Measurements from ENCODE around the gene FHIT. TPM values are rescaled to one million over a fixed set of nuclear protein-coding genes. Genes with fewer than 3 reads are reported as not detected.

The FHIT gene
- total and polyA plus RNA-seq, 2 experiments from 2014 or later: 9.7 to 16.2 TPM

DNA sequence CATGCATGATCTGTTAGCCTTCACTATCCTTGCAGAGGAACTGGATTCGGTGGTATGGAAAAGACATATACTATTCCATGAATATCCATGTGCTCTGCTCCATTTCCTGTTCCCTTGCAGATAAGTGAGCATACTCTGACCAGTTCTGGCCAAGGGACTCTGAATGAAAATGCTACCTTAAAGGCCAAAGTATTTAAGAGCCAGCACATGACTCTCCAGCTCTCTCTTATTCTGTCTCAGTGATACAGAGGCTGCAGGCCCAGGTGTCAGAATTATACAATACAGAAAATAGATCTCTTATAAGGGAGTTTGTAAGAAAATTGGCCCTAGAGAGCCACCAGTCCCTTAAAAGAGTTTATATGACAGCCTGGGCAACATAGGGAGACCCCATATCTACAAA is 1421.7 kb downstream of the FHIT start:
- no peak overlapping the region for H3K4me2 ChIP-seq
- H3K27ac ChIP-seq: no peak overlapping the region
- no peaks in the 10 kb centered on the region for H3K36me3 ChIP-seq (replicated peaks; ENCODE audit: insufficient read depth, low read depth)
- no peaks in the 10 kb centered on the region for H3K9me3 ChIP-seq (ENCODE audit: low read depth)
- H3K4me1 ChIP-seq (ENCODE audit: insufficient read depth): no peaks in the 10 kb centered on the region
- no peak overlapping the region for H2AFZ ChIP-seq
- 91% methylated on average over 1 of the region's 1 CpG for WGBS (ENCODE audit: low lambda C conversion rate, missing lambda C conversion rate)
- H3K79me2 ChIP-seq: no peaks in the 10 kb centered on the region
- H3K4me3 ChIP-seq: no peak overlapping the region
- TF ChIP-seq EZH2phosphoT487 (IDR thresholded peaks at IDR 0.05; ENCODE audit: low read depth, severe bottlenecking, unreplicated experiment): no peak
- TF ChIP-seq, protein P1, sequence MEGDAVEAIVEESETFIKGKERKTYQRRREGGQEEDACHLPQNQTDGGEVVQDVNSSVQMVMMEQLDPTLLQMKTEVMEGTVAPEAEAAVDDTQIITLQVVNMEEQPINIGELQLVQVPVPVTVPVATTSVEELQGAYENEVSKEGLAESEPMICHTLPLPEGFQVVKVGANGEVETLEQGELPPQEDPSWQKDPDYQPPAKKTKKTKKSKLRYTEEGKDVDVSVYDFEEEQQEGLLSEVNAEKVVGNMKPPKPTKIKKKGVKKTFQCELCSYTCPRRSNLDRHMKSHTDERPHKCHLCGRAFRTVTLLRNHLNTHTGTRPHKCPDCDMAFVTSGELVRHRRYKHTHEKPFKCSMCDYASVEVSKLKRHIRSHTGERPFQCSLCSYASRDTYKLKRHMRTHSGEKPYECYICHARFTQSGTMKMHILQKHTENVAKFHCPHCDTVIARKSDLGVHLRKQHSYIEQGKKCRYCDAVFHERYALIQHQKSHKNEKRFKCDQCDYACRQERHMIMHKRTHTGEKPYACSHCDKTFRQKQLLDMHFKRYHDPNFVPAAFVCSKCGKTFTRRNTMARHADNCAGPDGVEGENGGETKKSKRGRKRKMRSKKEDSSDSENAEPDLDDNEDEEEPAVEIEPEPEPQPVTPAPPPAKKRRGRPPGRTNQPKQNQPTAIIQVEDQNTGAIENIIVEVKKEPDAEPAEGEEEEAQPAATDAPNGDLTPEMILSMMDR (IDR thresholded peaks at IDR 0.05; ENCODE audit: poor library complexity): no peak
- TF ChIP-seq EZH2 (IDR thresholded peaks at IDR 0.05; ENCODE audit: borderline replicate concordance): no peak
- no peak for DNase-seq (ENCODE audit: low spot score)
- H3K27me3 ChIP-seq: no peaks in the 10 kb centered on the region
- no peaks in the 10 kb centered on the region for H4K20me1 ChIP-seq (ENCODE audit: insufficient read depth, poor library complexity, severe bottlenecking)
- no peaks in the 10 kb centered on the region for H3K9me2 ChIP-seq (replicated peaks; ENCODE audit: insufficient read depth)

DNA sequence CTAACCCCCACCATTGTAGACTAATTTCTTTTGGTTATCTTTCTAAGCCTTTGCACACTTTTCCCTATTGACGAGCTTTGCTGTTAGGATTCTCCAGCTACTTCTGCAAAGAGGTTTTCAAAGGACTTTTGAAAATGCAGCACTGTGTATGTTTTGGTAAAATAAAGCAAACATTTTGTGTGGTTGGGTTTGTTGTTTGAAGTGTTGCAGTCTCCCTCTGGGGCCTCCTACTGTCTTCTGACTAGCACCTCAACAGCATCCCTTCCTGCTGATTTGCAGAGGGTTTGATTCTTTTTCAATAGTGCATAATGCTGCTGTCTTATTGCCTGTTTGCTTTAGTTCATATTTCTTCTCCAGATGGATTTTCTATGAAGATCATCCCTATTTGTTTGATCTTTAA is 1426.4 kb downstream of the FHIT start:
- no peaks in the 10 kb centered on the region for H3K4me1 ChIP-seq (ENCODE audit: insufficient read depth)
- no peaks in the 10 kb centered on the region for H3K79me2 ChIP-seq
- H3K36me3 ChIP-seq (replicated peaks; ENCODE audit: insufficient read depth, low read depth): no peaks in the 10 kb centered on the region
- no peak overlapping the region for H3K4me3 ChIP-seq
- H4K20me1 ChIP-seq (ENCODE audit: insufficient read depth, poor library complexity, severe bottlenecking): no peaks in the 10 kb centered on the region
- H3K4me2 ChIP-seq: no peak overlapping the region
- H3K9me2 ChIP-seq (replicated peaks; ENCODE audit: insufficient read depth): no peaks in the 10 kb centered on the region
- no peak overlapping the region for H3K27ac ChIP-seq
- no peaks in the 10 kb centered on the region for H3K27me3 ChIP-seq
- H3K9me3 ChIP-seq (ENCODE audit: low read depth): no peaks in the 10 kb centered on the region
- TF ChIP-seq, protein P1 (IDR thresholded peaks at IDR 0.05; ENCODE audit: poor library complexity): no peak
- TF ChIP-seq EZH2phosphoT487 (IDR thresholded peaks at IDR 0.05; ENCODE audit: low read depth, severe bottlenecking, unreplicated experiment): no peak
- TF ChIP-seq EZH2 (IDR thresholded peaks at IDR 0.05; ENCODE audit: borderline replicate concordance): no peak
- DNase-seq (ENCODE audit: low spot score): no peak
- H2AFZ ChIP-seq: no peak overlapping the region
- WGBS (ENCODE audit: low lambda C conversion rate, missing lambda C conversion rate): 0% methylated on average over 1 of the region's 1 CpG

DNA sequence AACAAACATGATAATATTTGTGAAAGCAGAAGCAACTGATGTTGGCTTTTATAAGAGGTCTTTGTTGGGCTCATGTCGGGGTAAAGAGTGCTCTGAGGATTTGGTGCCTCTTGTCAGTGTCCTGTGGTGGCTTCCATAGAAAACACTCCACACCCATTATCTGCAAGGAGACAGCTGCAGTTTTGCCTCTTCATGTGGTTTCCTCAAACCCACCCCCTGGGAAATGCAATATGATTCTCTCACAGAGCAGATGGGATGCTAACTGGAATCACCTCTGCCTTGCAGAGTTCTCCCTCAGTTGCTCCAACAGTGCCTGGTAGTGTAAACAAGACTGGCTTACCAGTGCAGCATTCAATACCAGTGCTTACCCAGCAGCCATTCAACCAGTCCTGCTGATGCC is 1430.0 kb downstream of the FHIT start:
- no peak overlapping the region for H3K27ac ChIP-seq
- no peaks in the 10 kb centered on the region for H3K9me3 ChIP-seq (ENCODE audit: low read depth)
- H4K20me1 ChIP-seq (ENCODE audit: insufficient read depth, poor library complexity, severe bottlenecking): no peaks in the 10 kb centered on the region
- H3K4me3 ChIP-seq: no peak overlapping the region
- H3K4me2 ChIP-seq: no peak overlapping the region
- no peaks in the 10 kb centered on the region for H3K27me3 ChIP-seq
- peaks cover 11% of the 10 kb centered on the region for H3K4me1 ChIP-seq (ENCODE audit: insufficient read depth)
- no peak for DNase-seq (ENCODE audit: low spot score)
- H2AFZ ChIP-seq: no peak overlapping the region
- 89% methylated on average over 1 of the region's 1 CpG for WGBS (ENCODE audit: low lambda C conversion rate, missing lambda C conversion rate)
- H3K36me3 ChIP-seq (replicated peaks; ENCODE audit: insufficient read depth, low read depth): no peaks in the 10 kb centered on the region
- no peaks in the 10 kb centered on the region for H3K9me2 ChIP-seq (replicated peaks; ENCODE audit: insufficient read depth)
- no peaks in the 10 kb centered on the region for H3K79me2 ChIP-seq
- no peak for TF ChIP-seq EZH2 (IDR thresholded peaks at IDR 0.05; ENCODE audit: borderline replicate concordance)
- TF ChIP-seq, protein P1 (IDR thresholded peaks at IDR 0.05; ENCODE audit: poor library complexity): no peak
- TF ChIP-seq EZH2phosphoT487 (IDR thresholded peaks at IDR 0.05; ENCODE audit: low read depth, severe bottlenecking, unreplicated experiment): no peak

Measured in hepatocyte (in vitro differentiated cells).